GM19438 (cell line): ENCODE measurements around the gene GGA3.

Experiments used
- ATAC-seq: cut with Tn5 transposase; IDR thresholded peaks from one replicate; pipeline ENCODE4 v1.9.1; 2021; ENCODE audit warnings: low read depth; ENCODE audit not compliant: unreplicated experiment

Gene GGA3

DNA sequence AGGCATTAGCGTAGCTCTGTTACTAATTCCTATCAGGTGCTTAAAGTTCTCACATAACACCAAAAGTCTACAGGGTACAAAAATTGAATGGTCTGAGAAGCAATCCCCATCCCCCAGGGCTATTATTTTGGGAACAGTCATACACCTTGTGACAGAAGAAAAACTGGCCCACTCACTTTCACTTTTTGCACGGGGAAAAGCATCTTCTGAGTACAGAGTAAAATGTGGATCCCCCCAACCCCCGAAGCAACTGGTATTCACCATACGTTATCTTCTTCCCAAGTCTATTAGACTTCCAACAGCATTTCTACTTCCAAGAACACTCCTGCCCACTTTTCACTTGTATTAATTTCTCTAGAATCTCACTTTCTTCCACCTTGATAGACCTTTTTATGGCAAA lies 11.8 kb downstream of the GGA3 start:
- ATAC-seq: no peak

DNA sequence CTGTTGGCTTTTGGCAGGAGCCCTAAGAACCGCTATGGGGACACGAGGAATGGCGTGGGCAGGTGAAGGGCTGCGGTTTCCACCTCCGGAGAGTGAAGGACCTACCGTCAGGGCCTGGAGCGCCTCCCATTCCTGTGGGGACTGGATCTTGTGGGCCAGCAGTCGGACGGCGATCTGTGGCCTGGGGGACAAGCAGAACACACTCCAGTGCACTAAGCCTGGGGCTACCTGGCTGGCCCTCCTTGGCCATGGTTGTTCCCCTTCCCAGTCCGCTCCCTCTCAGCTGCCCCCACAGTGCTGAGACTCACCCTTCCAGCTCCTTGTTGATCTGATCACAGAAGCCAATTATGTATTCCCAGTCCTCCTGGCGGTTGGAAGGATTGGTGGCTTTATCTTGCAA lies 15.0 kb downstream of the GGA3 start:
- ATAC-seq: no peak

DNA sequence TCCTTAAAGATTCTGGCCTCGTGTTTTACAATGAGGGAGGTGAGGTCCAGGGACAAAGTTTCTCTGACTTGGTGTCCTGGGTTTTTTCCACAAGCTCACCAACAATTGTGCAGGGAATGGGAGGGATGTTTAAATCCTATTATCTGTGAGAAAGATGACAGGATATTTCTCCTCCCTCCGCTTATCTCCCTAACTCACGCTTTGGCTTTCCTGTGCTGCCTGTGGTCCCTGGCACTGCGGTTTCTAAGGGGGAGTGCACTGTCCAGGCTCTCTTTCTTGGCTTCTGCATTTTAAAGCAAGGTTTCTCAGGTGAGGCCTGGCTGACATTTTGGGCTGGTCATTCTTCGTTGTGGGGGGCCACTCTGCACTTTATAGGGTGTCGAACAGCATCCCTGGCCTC lies 16.4 kb downstream of the GGA3 start:
- no peak for ATAC-seq

- ATAC-seq: no peak
Observed at GRCh38 chr17:75244133-75244866, 17.1 kb downstream of the GGA3 start.

- no peak for ATAC-seq
Observed at GRCh38 chr17:75242461-75243042, 18.9 kb downstream of the GGA3 start.

- ATAC-seq: no peak
Observed at GRCh38 chr17:75241996-75242460, 19.4 kb downstream of the GGA3 start.

- ATAC-seq: no peak
Observed at GRCh38 chr17:75241502-75241901, 19.9 kb downstream of the GGA3 start.

DNA sequence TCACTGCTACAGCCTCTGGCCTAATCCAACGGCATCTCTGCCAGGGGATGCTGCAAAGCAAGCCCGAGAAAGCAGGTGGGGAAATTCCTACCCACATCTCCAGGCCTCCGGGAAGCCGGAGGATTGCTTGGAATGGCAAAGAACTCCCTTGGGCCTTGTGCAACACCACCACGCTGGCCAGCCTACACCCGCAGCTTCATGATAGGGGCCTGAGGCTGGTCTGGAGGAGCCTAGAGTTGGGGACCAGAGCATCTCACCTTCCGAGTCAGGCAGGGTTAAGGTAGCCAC lies 20.3 kb downstream of the GGA3 start:
- ATAC-seq: no peak

GRCh38 chr17:75240394-75241142 lies 20.8 kb downstream of the GGA3 start:
- ATAC-seq: no peak

DNA sequence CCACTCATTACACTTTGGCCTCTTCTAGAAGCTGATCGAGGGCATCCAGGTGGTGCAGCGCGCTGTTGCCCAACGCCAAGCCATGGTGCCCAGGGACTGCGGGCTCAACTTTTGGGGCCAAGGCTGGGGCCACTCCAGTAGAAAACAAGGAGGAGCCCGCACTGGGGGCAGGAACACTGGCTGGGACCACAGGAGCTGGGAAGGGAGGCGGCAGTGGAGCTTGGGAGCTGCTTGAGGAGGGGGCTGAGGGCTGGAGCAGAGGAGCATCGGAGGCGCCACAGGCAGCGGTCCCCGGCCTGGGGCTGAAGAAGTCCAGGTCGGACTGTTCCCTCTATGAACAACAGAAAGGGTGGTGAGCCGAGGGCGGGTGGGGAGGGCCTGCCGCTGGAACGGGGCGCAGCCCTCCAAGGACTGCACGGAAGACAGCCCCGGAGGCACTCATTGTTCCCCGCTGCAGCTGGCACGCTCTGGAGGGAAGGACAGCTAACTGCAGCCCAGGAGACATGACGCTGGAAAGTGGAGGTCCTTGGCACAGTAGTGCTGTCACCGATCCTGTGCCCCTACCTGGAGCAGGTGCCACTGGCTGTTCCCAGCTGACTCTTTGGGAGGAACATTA lies 21.5 kb downstream of the GGA3 start:
- no peak for ATAC-seq

DNA sequence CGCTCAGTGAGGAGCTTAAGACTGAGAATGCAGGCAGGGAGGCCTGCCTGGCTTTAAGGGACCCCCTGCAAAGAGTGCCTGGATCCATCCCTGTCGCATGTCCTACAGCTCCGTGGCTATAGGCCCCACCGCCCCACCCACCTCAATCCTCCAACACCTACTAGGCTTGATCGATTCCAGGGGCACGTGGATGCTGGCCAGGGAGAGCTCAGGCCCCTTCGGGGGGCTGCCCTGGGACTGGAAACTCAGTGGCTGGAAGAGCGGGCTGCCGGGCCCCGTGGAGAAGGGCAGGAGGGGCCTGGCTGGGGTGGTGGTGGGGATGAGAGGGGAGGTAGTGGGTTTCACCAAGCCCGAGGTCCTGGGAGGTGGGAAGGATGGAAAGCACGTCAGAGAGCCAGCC lies 22.2 kb downstream of the GGA3 start:
- no peak for ATAC-seq

DNA sequence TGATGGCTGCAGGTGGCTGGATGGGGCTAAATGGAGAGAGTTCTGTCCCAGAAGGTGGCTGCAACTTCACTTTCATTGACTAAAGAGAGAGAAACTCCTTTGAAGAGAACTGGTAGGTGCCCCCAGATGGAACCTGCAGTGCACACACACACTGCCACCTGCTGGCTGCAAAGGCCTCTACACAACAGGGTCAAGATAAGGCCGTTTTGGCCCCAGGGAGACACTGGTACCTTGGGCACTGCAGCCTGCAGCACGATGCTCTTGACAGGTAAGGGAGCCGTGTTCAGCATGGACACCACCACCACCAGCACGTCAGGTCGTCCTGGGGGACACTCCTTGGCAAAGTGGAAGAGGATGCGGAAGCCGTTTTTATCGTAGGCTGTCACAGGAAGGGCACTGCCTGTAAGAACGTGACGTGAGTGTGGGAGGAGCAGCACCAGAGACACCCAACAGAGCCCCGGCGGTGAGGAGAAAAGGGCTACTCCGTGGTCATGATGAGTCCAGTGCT lies 22.7 kb downstream of the GGA3 start:
- no peak for ATAC-seq

DNA sequence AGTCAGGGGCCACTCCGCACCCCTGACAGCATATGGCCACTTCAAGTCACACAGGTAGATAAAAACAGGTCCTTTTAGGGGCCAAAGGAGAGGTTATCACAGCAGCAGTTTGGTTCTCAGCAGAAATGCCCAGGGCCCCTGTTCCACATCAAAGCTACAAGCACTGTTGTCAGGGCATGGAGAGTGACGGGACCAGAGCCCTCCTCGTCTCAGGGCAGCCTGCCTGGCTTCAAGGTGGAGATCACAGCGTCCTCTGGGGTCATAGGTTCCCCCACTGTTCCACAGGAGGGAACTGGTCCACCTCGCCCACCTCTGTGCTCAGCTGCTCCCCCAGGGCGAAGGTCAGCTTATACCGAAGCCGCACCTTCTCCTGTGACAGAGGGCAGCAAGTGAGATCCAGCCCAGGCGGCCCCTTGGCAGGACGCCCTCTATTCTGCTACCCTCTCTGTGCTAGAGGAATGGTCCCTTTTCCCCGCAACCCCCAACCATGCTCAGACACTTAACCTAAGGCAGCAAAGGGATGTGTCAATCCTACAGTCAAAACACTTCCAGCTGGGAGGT lies 23.3 kb downstream of the GGA3 start:
- ATAC-seq: no peak

- no peak for ATAC-seq
Observed at GRCh38 chr17:75237100-75238014, 24.0 kb downstream of the GGA3 start.

DNA sequence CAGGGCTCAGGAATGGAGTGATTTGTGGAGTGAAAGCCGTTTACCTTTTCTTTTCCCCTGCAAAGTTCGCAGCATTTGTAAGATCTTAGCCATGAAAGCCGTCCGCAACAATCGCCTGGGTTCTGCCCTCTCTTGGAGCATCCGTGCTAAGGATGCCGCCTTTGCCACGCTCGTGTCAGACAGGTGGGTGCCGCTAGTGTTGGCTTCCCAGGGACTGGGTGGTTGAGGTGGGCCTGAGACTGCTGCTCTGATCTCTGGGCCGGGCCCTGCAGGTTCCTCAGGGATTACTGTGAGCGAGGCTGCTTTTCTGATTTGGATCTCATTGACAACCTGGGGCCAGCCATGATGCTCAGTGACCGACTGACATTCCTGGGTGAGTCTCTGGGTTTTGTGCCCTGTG lies 28.6 kb downstream of the GGA3 start:
- no peak for ATAC-seq

DNA sequence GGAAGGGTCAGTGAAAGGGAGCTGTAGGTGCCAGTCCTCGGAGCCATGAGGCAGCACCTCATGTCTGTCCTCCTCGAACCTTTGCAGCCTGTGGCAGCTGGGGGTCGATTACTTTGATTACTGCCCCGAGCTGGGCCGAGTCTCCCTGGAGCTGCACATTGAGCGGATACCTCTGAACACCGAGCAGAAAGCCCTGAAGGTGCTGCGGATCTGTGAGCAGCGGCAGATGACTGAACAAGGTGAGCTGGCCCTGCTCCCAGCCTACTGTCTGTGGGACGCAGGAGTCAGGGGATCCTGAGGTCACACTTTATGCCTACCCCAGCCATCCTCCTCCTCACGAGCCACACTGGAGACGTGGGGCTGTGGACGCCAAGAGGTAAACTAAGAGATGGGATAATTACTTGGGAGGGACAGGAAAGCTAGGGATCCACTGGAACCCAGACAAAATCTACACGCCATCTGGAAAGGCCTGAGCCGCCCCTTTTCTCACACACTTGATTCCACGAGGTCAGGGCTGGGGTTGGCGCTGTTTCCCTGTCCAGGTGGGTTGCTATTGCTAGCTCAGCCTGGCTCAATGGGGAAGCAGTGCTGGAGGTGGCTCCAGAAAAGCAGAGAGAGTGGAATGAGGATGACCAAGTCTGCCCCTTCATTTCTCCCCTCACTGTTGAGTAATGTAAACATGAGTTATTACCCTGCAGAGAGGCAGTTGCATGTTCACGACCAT lies 29.5 kb downstream of the GGA3 start:
- ATAC-seq: no peak

GRCh38 chr17:75231071-75231470 lies 30.3 kb downstream of the GGA3 start:
- no peak for ATAC-seq

GRCh38 chr17:75228847-75229246 lies 32.6 kb downstream of the GGA3 start:
- no peak for ATAC-seq

DNA sequence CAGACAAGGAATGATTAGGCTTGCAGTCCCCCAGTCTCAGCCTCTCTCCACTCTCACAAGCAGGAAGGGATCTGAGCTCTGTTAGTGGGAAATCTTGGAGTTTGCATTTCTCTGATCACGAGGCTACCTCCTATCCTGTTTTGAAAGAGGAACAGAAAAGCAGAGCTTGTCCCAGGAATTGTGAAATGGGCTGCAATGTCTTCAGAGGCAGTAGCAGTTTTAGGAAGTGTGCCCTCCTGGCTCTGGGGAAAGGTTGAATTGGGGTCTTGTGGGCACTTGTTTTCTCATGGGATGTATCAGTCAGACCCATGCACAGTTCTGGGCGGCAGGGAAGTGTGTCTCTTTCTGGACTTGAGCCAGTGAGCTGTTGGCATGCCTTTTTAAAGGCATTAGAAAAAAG lies 33.1 kb downstream of the GGA3 start:
- no peak for ATAC-seq
